Measurements from ENCODE around the gene WDR31. TPM values are rescaled to one million over a fixed set of nuclear protein-coding genes. Genes with fewer than 3 reads are reported as not detected.
A peak's percentile ranks its signal among the peaks of the same experiment; 100 is the strongest.

Gene WDR31
- polyA plus RNA-seq, 2 of the 4 experiments (the other 2 are of a cell fraction), result 1.9 to 2.9 TPM

GRCh38 chr9:113375057-113376023, 35.3 kb upstream of the WDR31 start:
- FAIRE-seq (no peak), ATAC-seq (no peak), DNase-seq (ENCODE audit: low read depth in 1 of 2, low spot score in 1 of 2) (peak; percentile 22)
- peaks cover 4% of the 10 kb centered on the region; the same call in 2 of the 3 replicates for H3K4me1 ChIP-seq
- WGBS (ENCODE audit: missing lambda C conversion rate), result 61% methylated on average over 5 of the region's 6 CpGs
- peak overlapping the region; percentile 99 for H3K4me2 ChIP-seq
- ChIA-PET CTCF (interaction anchor here (0.6 to 2.7 kb wide), 5 partner anchors 13 to 733 kb away, joined by 3 to 9 read pairs (median 4); partner anchors contain the start of gene ALAD), POLR2A (interaction anchor here (0.7 to 1.5 kb wide), 5 partner anchors 8 to 100 kb away, joined by 3 to 9 read pairs (median 4); partner anchors contain the start of genes CDC26, PRPF4 and WDR31)
- H3K4me3 ChIP-seq, result peak overlapping the region; percentile 58
- H3K9me3 ChIP-seq, result no peaks in the 10 kb centered on the region
- peak overlapping the region; percentile 81 to 93; a peak in 4 of 6 replicates for H3K27ac ChIP-seq
- TF ChIP-seq MAX (IDR thresholded peaks at IDR 0.05), result no peak
- no peak for TF ChIP-seq JUNB (IDR thresholded peaks at IDR 0.05)
- TF ChIP-seq EHF (CRISPR knock-in tag; IDR thresholded peaks at IDR 0.05), result no peak
- no peak for TF ChIP-seq MAZ (IDR thresholded peaks at IDR 0.05; ENCODE audit: borderline replicate concordance, low read depth, low read length)
- no peak for TF ChIP-seq GATA3 (IDR thresholded peaks at IDR 0.05; ENCODE audit: borderline replicate concordance)
- no peak for TF ChIP-seq RCOR1 (IDR thresholded peaks at IDR 0.05; ENCODE audit: low read depth, low read length)
- no peak for TF ChIP-seq CHD4 (IDR thresholded peaks at IDR 0.05; ENCODE audit: borderline replicate concordance)
- TF ChIP-seq PHF8 (IDR thresholded peaks at IDR 0.05; ENCODE audit: borderline replicate concordance, low read depth), result no peak
- no peak for TF ChIP-seq NPAS2 (CRISPR knock-in tag; IDR thresholded peaks at IDR 0.05; ENCODE audit: borderline replicate concordance)
- no peak for TF ChIP-seq RNF2 (IDR thresholded peaks at IDR 0.05; ENCODE audit: borderline replicate concordance, low read depth)
- no peak for TF ChIP-seq MYC (IDR thresholded peaks at IDR 0.05; ENCODE audit: borderline replicate concordance, low read length)
- TF ChIP-seq NR3C1 (IDR thresholded peaks at IDR 0.05), result no peak
- no peak for TF ChIP-seq HEYL (CRISPR knock-in tag; IDR thresholded peaks at IDR 0.05)

GRCh38 chr9:113373676-113374392, 33.8 kb upstream of the WDR31 start:
- no peak for TF ChIP-seq POLR2AphosphoS2 (conservative IDR thresholded peaks at IDR 0.05; ENCODE audit: low read length)
- TF ChIP-seq KDM1A (IDR thresholded peaks at IDR 0.05; ENCODE audit: low read depth), result no peak
- no peak for TF ChIP-seq ZSCAN20 (CRISPR knock-in tag; IDR thresholded peaks at IDR 0.05)
- TF ChIP-seq MAFK (IDR thresholded peaks at IDR 0.05; ENCODE audit: partially characterized antibody), result no peak
- TF ChIP-seq REST (IDR thresholded peaks at IDR 0.05), result no peak
- TF ChIP-seq RFX5 (IDR thresholded peaks at IDR 0.05), result no peak
- TF ChIP-seq, protein P1, sequence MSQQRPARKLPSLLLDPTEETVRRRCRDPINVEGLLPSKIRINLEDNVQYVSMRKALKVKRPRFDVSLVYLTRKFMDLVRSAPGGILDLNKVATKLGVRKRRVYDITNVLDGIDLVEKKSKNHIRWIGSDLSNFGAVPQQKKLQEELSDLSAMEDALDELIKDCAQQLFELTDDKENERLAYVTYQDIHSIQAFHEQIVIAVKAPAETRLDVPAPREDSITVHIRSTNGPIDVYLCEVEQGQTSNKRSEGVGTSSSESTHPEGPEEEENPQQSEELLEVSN (IDR thresholded peaks at IDR 0.05; ENCODE audit: borderline replicate concordance, low read depth), result no peak
- TF ChIP-seq EP300 (IDR thresholded peaks at IDR 0.05), result no peak
- TF ChIP-seq HDAC2 (IDR thresholded peaks at IDR 0.05), result no peak
- TF ChIP-seq KDM5A (IDR thresholded peaks at IDR 0.05), result no peak
- TF ChIP-seq HOXB13 (CRISPR knock-in tag; IDR thresholded peaks at IDR 0.05; ENCODE audit: low read depth), result no peak
- no peak for TF ChIP-seq RCOR1 (IDR thresholded peaks at IDR 0.05; ENCODE audit: low read depth, low read length)
- no peak for TF ChIP-seq ELK1 (IDR thresholded peaks at IDR 0.05; ENCODE audit: low read depth, low read length)
- no peak for TF ChIP-seq JUN (IDR thresholded peaks at IDR 0.05)
- Histone ChIP-seq H3K27ac (no peak overlapping the region), H3K4me3 (no peak overlapping the region), H3K4me1 (peaks cover 4% of the 10 kb centered on the region; the same call in 2 of the 3 replicates), H3K4me2 (no peak overlapping the region), H3K9me3 (no peaks in the 10 kb centered on the region)
- FAIRE-seq (no peak), DNase-seq (ENCODE audit: low read depth in 1 of 2, low spot score in 1 of 2) (no peak), ATAC-seq (no peak)
- POLR2A ChIA-PET, result interaction anchor here (1.0 to 1.3 kb wide), 2 partner anchors 34 to 99 kb away, joined by 3 read pairs; partner anchors contain the start of genes CDC26, PRPF4 and WDR31
- whole genome bisulfite sequencing (ENCODE audit: missing lambda C conversion rate), result 96% methylated on average over 21 of the region's 24 CpGs
- CTCF ChIA-PET, result interaction anchor here (0.6 to 1.9 kb wide), 4 partner anchors 12 to 27 kb away, joined by 3 to 7 read pairs (median 4); partner anchors contain the start of gene ALAD

All from A549 (cell line).